Fibroblast of skin of abdomen (primary cell): Measurements from ENCODE around the gene RBMS1. TPM values are rescaled to one million over a fixed set of nuclear protein-coding genes. Genes with fewer than 3 reads are reported as not detected.

Experiments
- DNase-seq: peaks from one replicate; pipeline ENCODE4 v3.0.0-alpha.2; 2013
- polyA plus RNA-seq, 2 experiments: library from polyadenylated mRNA; unstranded; fragments of 120-200 nt; gene quantifications; one replicate each; pipeline ENCODE4 v1.2.1, GENCODE V29; 2013; ENCODE audit not compliant: insufficient read length in 2 of 2

The RBMS1 gene, protein sequence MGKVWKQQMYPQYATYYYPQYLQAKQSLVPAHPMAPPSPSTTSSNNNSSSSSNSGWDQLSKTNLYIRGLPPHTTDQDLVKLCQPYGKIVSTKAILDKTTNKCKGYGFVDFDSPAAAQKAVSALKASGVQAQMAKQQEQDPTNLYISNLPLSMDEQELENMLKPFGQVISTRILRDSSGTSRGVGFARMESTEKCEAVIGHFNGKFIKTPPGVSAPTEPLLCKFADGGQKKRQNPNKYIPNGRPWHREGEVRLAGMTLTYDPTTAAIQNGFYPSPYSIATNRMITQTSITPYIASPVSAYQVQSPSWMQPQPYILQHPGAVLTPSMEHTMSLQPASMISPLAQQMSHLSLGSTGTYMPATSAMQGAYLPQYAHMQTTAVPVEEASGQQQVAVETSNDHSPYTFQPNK
- 53.5 TPM for polyA plus RNA-seq (2013, experiment 1 of 2; ENCODE audit: insufficient read length)
- polyA plus RNA-seq (2013, experiment 2 of 2; ENCODE audit: insufficient read length): 49.6 TPM

DNA sequence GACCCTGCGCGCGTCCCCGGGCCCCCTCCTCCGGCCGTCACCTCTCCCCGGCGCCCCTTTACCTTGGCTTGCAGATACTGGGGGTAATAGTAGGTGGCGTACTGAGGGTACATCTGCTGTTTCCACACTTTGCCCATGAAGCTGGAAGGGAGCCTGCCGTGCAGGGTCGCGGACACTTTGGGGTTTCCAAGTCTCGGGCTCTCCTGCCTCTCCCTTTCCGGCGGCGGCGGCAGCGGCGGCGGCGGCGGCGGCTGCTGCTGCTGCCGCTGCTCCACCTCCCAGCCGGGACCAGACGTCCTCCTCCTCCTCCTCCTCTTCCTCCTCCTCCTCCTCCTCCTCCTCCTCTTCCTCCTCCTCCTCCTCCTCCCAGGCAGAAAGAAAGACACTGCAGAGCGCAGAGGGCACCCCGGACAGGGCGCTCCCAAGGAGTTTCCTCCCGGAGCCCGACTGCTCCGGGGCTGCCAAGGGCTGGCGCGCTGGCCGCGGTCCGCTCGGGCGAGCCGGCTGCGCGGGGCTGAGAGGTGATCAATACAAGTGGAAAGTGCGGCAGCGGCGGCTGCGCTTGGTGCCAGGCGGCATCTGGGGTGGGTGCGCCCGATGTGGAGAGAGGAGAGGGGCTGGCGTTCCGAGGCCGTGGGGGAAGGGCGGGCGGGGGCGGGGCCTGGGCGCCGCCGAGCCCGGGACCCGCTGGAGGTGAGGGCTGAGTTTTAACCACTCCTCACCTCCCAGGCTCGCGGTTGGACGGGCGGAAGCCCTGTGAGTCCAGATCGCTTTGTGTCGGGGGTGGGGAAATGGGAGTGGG lies at the start of gene RBMS1:
TSS of gene RBMS1 (minus strand) at position 581 of the 802 bp plus-strand sequence. CDS start at position 137, 444 bp downstream.
- DNase-seq: peak; percentile 68

DNA sequence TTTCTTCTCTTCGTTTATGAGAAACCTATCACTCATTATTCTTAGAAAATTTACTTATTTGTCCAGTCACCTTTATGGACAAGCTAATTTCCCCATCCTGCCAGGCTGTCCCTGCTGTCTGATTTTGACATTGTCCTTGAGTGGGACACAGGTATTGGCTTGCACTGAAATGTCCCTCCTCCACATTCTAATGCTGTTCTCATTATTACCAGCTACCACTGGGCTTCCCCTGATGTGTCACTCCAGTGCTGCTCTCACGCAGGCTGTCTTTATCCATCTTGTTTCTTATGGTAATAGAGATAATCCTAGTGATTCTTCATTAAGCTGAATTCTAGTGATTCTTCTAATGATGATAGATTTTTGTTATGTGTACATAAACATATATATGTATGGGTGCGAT lies 48.1 kb upstream of the RBMS1 start:
- DNase-seq: no peak

DNA sequence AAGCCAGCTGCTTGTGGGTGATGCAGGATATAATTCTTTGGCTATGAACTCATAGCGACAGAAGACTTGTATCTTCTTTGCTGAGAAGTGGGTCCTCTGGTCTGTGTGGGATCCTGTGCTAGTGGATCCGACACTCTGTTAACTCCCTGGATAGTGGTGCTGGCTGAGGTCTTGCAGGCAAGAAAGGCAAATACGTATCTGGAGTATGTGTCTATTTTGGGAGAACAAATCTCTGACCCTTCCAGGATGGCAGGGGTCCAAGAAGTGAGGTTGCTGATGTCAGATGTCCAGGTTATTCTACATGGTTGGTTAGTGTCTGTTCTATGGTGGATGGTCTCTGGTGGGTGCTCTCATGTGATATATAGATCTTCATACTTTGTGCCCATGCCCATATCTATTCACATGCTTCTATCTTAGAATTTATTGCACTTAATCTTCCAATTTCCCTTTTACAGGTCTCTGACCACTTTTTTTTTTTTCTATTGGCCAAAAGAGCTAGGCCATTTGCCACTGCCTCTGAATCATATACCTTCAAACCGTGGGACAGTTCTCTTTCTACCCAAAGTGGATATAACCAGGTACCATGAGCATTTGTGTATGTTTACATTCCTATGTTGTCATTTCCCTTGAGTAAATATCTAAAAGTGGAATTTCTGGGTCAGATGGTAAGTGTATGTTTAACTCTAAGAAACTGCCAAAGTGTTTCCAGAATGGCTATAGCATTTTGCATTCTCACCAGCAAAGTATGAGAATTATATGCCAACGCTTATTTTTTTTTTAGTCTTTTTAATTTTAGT lies 45.1 kb upstream of the RBMS1 start:
- DNase-seq: peak; percentile 1

DNA sequence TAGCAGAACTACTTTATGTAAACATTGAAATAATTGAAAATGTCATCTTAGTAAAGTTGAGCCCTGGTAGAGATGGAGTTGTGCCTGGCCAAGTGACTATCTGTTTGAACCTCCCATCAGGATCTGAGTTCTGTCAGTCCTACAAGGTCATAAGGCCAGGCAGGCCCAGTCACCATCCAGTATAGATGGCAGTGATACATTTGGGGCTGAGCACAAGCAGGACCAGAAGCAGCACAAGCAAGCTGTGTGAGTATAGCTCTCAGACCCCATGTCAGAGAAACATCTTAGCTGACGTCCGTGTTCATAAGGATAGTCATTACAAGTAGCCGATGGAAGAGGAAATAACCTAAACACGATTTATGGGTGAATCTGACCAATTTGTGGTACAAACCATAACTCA lies 44.5 kb upstream of the RBMS1 start:
- DNase-seq: no peak

DNA sequence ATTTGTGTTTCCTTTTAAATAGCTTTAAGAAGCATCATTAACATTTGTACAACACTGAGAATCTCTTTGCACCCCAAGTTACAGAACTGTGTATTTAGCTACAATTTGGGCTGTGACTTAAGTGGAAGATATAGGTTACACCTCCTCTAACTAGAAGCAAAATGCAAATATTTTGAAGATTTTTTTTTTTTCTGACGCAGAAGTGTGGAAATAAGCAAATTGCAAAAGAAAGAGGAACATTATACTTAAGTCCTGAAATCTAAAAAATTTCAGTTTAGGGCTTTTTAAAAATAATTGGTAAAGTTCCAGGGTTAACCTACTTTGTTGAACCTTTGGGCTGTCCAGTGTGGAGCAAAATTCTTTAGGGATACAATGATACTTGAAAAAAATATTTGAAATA lies 41.4 kb upstream of the RBMS1 start:
- DNase-seq: no peak

DNA sequence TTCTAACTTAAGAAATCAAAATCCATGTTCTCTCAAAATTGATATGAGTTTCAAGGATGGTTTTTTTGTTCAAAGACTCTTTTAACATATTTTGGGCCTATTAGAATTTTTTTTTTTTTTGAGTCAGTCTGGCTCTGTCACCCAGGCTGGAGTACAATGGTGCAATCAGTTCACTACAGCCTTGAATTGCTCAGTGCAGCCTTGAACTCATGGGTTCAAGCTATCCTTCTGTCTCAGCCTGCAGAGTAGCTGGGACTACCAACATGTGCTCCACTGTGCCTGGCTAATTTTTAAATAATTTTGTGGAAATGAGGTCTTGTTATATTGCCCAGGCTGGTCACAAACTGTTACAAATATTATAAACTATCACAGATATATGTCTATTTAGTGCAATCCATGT lies 40.6 kb upstream of the RBMS1 start:
- DNase-seq: no peak

DNA sequence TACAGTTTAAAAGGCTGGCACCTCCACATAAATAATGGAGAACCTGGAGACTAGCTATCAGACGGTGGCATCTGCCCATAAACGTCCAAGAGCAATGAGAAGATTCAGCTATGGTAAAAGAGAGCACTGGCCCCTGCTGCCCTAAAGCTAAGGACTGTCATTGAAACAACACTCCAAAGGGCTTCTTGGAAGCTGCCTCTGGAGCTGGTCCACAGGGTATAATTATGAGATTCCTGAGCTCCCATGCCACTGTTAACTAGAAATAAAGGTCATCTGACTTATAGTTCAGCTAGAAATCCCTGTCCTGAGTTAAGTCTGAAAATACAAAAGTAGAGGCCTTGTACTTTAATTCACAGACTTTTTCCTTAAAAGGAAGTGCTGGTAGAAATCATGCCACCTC lies 39.9 kb upstream of the RBMS1 start:
- DNase-seq: no peak

DNA sequence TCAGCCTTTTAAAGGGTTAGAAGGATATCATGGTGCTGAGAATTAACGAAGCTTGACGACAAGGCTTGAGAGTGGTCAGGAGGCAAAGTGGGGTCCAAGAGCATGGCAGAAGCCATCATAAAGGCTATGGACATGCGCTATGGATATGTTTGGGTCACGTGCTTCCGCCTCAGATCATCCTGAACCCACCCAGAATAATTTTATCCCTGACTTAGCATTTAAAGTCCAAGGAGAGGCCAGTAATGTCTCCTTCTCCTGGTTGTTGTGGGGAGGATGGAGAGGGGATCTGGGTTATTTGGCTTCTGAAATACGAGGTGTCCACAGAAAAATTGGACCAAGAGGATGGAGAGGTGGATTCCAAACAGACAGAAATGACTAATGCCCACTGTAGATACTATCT lies 38.8 kb upstream of the RBMS1 start:
- DNase-seq: no peak

DNA sequence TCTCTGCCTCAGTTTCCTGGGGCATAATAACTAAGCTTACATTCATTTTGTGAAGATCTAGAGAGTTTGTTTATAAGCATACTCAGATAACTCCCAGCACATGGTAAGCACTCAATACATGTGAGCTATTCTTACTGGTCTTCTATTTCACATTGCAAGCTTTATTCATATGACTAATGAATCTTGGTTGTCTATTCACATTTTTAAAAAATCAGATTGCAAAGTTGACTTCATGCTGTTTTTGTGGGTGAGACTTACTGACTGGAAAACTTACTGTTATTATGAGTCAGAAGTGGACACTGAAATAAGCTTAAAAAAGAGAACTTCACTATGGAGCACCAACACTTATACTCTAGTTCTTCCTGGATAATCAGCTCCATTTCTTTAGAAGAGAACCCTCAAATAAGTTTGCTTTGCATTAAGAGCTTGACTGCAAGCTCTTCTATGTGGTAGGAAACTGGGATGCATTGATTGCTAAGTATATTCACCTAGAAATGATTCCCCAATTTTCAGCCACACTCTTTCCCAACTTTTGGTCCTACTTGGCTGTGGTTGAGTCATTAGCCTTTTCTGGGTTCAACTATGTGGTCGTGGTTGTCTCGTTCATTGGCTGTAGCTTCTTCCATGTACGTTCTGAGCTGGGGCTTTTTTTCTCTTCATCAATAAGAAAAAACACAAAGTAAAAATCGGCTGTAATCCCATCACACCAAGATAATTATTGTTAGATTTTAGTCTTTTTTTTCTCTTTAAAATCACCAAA lies 29.5 kb upstream of the RBMS1 start:
- DNase-seq: peak; percentile 53

DNA sequence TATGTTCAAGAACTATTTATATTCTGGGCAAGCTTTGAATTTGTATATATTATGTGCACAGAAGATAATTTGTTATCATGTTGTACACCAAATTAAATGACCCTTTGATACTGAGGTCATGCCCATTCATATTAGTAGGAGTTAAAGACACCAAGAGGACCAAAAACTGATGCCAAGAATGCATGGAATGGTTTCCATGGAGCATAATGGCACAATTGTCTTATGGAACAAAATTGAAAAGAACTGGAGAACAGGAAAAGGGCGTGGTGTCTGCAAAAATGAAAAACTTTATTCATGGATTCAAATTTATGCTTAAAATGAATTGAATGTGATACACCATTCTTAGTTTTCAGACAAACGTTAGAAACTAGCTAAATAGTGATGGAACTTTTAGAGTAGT lies 24.1 kb upstream of the RBMS1 start:
- no peak for DNase-seq

DNA sequence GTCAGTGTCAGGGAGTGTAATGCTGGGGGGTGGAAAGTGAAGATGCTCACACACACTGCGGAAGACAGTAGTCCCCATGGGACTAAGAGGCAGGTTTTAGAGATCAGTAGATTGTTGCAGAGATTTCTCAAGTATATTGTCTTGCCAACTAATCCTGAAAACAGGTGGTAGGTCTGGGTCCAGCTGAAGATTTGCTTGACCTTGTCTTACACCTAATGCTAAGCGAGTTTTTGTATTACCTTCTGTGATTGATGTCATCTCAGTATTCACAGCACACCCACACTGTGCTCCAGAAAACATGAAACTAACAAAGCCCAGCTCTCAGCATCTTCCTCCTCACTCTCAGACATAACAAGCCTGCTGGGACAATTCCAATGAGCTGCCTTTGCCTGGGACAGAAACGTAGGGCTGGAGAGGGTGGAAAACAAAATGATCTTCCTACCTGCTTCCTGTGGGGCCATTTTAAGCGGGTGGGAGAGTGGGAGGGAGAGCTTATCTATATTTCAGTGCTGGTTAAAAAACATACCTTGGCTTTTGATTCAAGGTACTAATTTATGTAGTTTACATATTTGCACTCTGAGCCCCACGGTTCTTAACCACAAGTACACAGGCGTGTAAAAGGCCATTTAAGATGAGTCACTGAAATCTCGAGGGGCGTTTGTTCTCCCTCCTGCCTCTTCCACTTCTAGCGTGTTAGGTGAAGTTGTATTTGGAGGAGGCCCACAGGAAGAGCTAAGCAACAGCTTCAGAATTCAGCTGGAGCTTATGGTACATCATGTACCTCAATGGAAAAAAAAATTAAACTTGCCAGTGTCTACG lies 23.1 kb upstream of the RBMS1 start:
- DNase-seq: peak; percentile 34

DNA sequence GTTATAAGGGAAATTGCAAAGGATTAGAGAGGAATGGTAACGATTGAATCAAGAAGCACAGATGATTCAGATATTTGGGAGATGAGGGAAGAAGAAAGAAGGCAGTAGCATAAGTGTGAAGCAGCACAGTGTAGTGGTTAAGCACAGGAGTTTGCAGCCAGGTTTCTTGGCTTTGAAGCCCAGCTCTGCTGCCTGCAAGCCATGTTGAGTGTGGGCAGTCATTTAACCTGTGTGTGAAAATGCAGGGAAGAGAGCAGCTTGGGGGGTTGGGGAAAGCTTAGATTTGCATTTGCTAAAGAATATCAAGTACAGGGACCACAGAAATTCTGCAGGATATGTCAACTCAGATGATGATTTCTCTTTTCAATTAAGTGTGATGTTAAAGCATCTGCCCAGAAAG lies 21.5 kb upstream of the RBMS1 start:
- DNase-seq: no peak

DNA sequence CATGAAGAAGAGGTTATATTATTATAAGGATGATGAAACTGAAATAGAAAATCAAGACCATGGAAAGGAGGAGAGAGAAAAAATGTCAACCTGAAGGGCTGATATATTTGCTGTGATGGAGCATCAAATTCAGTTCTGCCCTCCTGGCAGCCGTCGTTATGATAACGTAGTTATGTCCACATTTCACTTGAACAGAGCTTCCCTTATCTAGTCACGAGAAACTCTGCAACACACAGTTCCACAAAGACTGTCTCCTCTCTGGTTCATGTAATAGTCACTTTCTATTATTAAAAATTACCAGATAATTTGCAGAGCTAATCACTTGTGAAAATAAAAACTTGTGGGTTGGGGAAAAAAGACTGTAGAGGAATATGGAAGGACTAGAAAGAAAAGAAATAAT lies 19.5 kb upstream of the RBMS1 start:
- no peak for DNase-seq

DNA sequence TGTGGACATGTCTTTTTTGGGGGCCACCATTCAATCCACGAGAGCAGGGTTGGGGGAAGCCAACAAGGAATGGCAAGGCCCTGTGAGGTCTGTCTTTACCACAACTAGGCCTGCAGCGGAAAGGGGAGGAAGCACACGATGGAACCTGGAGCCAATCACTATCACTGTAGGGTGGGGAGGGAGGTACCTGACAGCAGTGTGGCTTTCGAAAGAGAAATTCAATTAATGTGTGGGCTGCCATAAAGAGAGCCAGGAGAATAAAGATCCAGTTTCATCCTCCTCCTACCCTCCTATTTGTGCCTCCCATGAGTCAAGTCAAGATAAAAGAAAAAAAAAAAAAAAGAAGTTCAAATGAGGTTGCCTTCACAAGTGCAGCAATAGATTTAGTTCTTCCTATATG lies 18.9 kb upstream of the RBMS1 start:
- DNase-seq: no peak

DNA sequence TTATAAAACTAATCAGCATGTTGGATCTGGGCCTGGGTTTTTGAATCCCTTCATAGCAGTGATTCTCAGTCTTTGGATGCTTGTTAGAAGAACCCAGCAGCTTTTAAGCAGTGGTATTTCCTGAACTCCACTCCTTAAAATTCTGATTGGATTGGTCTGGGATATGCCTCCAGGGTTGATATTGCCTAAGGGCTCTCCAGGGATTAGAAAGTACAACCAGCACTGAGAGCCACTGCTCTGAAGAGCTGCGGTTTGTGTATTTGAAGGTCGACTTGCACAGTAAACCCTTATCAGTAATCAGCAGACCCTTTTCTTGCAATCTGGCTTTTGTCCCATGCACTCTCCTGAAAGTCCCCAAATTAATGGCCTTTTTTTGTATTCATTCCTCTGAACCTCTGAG lies 17.0 kb upstream of the RBMS1 start:
- peak; percentile 32 for DNase-seq

DNA sequence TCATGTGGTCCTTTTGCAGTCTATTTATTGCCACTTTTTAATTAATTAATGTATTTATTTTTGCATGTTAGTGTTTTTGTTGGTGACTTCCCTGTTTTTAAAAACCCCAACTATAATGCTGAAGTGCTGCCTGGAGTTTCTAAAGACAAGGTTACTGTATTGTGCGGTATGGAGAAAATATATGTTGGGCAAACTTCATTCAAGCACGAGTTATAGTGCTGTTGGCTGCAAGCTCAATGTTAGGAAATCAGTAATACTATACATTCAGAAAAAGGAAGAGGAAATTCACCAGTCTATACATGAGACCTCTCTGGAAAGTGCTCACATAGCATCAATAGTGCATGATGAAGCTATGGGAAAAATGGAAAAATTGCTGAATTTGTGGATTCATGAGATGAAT lies 15.4 kb upstream of the RBMS1 start:
- no peak for DNase-seq

DNA sequence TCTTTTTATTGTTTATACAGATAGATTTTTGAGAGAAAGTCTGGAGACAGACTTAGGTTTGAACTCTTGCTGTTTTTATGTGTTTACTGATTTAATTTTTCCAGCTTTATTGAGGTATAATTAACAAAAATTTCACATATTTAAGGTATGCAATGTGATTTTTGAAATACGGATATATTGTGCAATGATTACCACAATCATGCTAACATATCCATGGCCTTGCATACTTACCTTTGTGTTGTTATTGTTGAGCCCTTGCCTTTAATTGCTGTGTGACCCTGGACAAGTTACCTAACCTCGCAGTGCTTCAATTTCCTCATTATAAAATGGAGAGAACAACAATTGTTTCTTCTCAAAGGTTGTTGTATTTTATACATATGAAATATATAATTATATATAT lies 13.9 kb upstream of the RBMS1 start:
- DNase-seq: no peak

DNA sequence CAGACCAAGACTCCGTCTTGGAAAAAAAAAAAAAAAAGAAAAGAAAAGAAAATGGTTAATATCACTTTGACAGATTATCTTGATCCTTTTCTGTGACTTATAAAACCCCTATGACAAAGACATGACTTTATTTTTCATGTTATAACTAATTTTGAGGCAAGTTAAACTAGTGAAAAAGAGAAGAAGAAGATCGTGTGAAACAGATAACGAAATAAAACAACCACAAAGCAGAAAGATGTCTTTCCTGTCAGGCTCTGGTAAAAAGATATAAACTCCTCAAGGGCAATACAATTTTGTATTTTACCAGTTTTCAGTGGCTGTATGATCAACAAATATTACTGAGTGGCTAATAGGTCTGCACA lies 13.4 kb upstream of the RBMS1 start:
- no peak for DNase-seq

DNA sequence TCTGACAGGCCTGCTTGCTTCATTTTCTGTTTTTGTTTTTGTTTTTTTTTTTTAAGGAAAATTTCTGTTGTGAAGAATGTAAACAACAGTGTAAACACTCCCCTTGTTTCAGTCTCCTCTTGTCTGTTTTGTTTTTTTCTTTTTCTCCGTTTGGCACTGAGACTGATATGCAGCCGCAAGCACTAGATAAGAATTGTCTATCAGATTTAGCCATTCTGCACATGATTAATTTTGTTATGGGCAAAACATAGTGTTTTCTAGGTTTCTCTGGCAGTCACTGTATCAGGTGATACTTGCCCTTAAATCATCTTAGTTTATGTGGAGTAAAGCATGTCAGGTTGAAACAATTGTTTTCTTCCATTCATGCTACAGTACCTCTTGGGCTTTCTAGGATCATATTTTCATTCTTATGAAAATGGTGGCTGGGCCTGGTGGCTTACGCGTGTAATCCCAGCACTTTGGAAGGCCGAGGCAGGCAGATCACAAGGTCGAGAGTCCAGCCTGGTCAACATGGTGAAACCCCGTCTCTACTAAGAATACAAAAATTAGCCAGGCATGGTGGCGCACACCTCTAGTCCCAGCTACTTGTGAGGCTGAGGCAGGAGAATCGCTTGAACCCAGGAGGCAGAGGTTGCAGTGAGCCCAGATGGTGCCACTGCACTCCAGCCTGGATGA lies 12.9 kb upstream of the RBMS1 start:
- no peak for DNase-seq

DNA sequence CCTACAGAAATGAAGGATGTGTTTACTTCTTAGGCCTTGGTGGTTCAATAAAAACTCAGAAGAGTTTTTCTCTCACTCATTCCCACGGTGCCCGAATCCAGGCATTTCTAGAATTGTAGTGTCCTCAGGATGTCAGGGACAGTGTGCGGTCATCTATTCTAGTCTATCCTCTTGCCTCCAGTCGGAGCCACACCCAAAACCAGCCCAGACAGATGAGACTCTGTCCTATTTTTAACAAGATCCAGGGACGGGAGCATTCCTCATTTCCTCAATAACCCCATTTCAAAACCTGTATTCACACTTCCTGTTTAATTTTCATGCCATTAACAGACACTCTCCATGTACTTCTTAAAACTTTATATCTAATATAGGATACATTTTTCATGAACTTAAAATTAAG lies 11.6 kb upstream of the RBMS1 start:
- DNase-seq: no peak

DNA sequence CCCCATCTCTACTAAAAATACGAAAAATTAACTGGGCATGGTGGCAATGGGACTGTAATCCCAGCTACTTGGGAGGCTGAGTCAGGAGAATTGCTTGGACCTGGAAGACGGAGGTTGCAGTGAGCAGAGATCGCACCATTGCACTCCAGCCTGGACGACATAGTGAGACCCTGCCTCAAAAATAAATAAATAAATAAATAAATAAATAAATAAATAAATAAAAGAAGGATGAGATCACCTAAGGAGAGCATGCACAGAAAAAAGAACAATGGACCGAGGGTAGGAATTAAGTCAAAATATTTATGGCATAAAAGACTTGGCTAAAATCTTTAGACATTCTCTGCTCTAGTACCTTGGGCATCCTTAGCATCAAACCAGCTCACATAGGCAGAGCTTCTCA lies 8.9 kb upstream of the RBMS1 start:
- no peak for DNase-seq
